Cardiac muscle cell (in vitro differentiated cells and primary cell): ENCODE data around the gene TPM1. TPM values are rescaled to one million over a fixed set of nuclear protein-coding genes. Genes with fewer than 3 reads are reported as not detected.
A peak's percentile ranks its signal among the peaks of the same experiment; 100 is the strongest.

ENCODE experiments used
- DNase-seq, 2 donors: peaks; one replicate each; pipeline versions ENCODE4 v3.0.0 to v3.0.0-alpha.2; 2010 to 2017; ENCODE audit warnings: low read depth in 1 of 2, low spot score in 1 of 2
- H3K27ac ChIP-seq: fragments of 200-600 bp; sonication (generic); 2 replicates; pipeline ENCODE4 v1.5.1; 2016
- H3K27me3 ChIP-seq: fragments of 200-600 bp; sonication (generic); 2 replicates; pipeline ENCODE4 v1.6.0; 2016; ENCODE audit warnings: control low read depth
- H3K36me3 ChIP-seq: fragments of 200-600 bp; sonication (generic); 2 replicates; pipeline ENCODE4 v1.5.1; 2016; ENCODE audit warnings: control low read depth
- H3K4me1 ChIP-seq: fragments of 200-600 bp; sonication (generic); 2 replicates; pipeline ENCODE4 v1.8.1; 2017; ENCODE audit warnings: low read depth, mild to moderate bottlenecking, mixed run types
- H3K4me3 ChIP-seq: fragments of 200-600 bp; sonication (generic); 2 replicates; pipeline ENCODE4 v1.5.1; 2016; ENCODE audit warnings: mild to moderate bottlenecking
- H3K9me3 ChIP-seq: fragments of 200-600 bp; sonication (generic); 2 replicates; pipeline ENCODE4 v1.5.1; 2017; ENCODE audit warnings: low read depth, mild to moderate bottlenecking, control low read depth
- polyA plus RNA-seq: library from polyadenylated mRNA; unstranded; fragments of >200 nt; fragmentation: Nextera tagmentation; extraction: Ambion mirVana; gene quantifications from 2 replicates; pipeline ENCODE4 v1.2.1, GENCODE V29; 2016
- total RNA-seq: library from RNA; depleted of rRNA; stranded (reverse); fragments of >200 nt; gene quantifications from 2 replicates; pipeline ENCODE4 v1.2.3, GENCODE V29; 2016
- TF ChIP-seq, protein P1 (sequence below): IDR thresholded peaks from 2 replicates; pipeline ENCODE4 v1.5.1; 2012; ENCODE audit warnings: low read depth, mild to moderate bottlenecking, low read length

Gene TPM1
- total and polyA plus RNA-seq, 2 experiments from 2014 or later: 6,553 to 10,138 TPM

DNA sequence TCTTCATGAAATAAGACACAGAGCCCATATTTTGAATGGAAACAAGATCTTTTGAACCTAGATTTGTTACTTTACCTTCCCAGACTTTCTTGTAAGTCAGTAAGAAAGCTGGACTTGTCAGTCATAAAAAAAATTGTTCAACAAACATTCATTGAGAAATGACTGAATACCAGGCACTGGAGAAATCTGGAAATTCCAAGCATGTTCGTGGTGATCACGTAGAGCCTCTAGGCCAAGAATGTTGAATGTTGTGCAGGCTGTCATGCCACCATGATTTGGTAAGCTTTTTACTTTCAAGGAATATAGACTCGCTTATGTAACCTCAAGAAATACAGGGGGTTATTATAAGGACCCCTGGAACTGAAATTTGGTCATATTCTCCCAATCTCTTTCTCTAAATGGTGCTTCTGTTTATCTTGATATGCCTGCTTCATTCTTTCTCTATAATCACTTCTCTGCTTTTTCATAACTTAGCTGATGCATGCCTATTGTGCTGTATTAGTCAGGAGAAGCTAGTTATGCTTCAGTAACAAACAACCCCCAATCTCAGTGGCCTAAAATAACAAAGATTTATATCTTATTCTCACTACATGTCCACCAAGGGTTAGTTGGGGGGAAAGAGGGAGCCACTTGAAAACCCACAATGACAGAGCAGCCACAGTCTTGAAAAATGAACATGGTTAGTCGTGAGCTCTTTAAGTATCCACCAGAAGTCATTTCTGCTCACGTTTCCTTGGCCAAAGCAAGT, 3.4 kb upstream of the TPM1 start:
- Histone ChIP-seq H3K9me3 (no peaks in the 10 kb centered on the region), H3K27ac (no peak overlapping the region)
- DNase-seq: peak in 1 of 2 donors; percentile 80

DNA sequence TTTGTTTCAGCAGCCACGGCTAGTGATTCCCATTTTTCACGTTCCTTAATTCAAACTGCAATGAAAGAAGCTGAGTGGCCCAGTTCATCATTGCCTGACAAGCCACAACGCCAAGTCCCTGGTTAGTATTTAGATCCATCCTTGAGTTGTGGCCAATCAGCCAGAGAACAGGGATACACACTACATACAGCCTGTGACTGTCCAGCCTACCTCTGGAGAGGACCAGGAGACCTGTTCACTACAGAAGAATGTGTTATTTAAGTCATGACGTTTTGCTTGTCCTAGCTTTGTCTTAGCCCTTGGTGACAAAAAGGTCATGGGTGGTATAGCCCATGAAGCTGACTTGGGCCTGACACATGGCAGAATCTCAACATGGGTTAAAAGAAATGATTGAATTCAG, 2.7 kb upstream of the TPM1 start:
- DNase-seq: no peak
- no peaks in the 10 kb centered on the region for H3K27me3 ChIP-seq
- H3K27ac ChIP-seq: peak overlapping the region; percentile 100
- no peaks in the 10 kb centered on the region for H3K9me3 ChIP-seq
- TF ChIP-seq, protein P1, sequence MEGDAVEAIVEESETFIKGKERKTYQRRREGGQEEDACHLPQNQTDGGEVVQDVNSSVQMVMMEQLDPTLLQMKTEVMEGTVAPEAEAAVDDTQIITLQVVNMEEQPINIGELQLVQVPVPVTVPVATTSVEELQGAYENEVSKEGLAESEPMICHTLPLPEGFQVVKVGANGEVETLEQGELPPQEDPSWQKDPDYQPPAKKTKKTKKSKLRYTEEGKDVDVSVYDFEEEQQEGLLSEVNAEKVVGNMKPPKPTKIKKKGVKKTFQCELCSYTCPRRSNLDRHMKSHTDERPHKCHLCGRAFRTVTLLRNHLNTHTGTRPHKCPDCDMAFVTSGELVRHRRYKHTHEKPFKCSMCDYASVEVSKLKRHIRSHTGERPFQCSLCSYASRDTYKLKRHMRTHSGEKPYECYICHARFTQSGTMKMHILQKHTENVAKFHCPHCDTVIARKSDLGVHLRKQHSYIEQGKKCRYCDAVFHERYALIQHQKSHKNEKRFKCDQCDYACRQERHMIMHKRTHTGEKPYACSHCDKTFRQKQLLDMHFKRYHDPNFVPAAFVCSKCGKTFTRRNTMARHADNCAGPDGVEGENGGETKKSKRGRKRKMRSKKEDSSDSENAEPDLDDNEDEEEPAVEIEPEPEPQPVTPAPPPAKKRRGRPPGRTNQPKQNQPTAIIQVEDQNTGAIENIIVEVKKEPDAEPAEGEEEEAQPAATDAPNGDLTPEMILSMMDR: no peak
- H3K4me1 ChIP-seq: peaks cover 24% of the 10 kb centered on the region
- peaks cover 17% of the 10 kb centered on the region for H3K36me3 ChIP-seq
- H3K4me3 ChIP-seq: no peak overlapping the region

More for the DNA sequence above, 3.4 kb upstream of the TPM1 start:
- no peak overlapping the region for H3K4me3 ChIP-seq
- no peaks in the 10 kb centered on the region for H3K27me3 ChIP-seq
- peaks cover 11% of the 10 kb centered on the region for H3K36me3 ChIP-seq
- peaks cover 30% of the 10 kb centered on the region for H3K4me1 ChIP-seq
- TF ChIP-seq, protein P1: no peak

DNA sequence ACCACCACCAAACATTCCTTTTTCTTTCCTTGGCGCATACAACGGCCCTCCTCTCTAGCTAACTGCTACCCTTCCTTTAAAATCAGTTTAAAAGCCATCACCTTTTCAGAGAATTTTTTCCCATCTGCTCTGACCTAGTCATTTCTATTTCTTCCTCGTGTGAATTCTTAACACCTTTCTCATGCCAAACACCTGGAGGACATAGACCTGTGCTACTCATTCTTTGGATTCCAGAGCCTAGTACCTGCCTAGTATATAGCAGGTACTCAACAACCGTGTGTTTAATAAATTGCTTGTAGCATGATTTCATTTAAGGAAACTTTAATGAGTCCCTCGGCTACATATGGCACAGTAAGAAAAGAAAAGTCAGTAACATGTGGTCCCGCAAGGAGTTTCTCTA, 2.0 kb upstream of the TPM1 start:
- Histone ChIP-seq H3K27ac (peak overlapping the region; percentile 100), H3K9me3 (no peaks in the 10 kb centered on the region), H3K36me3 (peaks cover 24% of the 10 kb centered on the region), H3K4me3 (no peak overlapping the region), H3K27me3 (no peaks in the 10 kb centered on the region), H3K4me1 (peaks cover 21% of the 10 kb centered on the region)
- DNase-seq: no peak
- TF ChIP-seq, protein P1: no peak

DNA sequence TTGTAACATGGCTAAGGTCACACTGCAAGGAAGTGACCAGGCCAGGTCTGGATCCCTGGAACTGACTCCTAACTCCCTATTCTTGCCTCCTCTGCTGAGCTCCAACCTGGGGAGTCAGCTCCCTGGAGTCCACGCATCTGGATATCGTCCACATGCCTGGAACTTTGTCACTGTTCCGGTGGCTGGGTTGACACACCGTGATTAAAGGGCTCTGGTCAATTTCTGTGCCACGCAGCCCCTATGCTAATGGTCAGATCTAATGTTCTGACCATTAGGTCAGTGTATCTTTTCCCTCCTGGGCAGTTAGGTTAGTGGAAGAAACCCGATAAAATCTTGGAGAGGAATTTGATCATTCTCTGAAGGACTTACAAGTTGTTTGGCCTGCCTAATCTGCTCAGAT, 1.6 kb upstream of the TPM1 start:
- peak overlapping the region; percentile 96 for H3K4me3 ChIP-seq
- peak overlapping the region; percentile 100 for H3K27ac ChIP-seq
- H3K9me3 ChIP-seq: no peaks in the 10 kb centered on the region
- peaks cover 21% of the 10 kb centered on the region for H3K4me1 ChIP-seq
- DNase-seq: peak in 1 of 2 donors; percentile 86
- no peaks in the 10 kb centered on the region for H3K27me3 ChIP-seq
- peaks cover 28% of the 10 kb centered on the region for H3K36me3 ChIP-seq
- TF ChIP-seq, protein P1: no peak

DNA sequence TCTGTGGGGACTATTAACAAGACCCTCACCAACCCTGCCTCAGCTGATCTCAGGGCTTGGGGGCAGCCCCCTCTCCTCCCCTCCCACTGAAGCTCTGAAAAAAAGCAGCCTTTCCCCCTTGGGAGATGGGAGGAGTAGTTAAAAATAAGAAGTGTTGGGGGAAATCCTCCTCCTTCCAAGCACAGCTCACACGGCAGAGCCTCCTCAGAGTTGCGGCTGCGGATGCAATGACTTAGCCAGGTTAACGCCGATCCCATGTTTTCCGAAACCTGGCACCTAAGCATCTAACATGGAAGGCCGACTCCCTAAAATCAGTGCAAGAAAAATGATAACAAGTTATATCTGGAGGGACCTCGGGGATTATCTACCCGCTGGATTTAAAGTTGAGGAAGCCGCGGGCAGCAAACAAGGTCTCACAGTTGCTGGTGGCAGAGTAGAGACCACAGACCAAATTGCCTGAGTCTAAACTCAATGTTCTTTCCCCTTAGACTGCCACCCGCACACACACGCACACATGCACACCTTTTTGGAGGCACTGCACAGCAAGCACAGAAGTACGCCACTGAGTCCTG, 1.1 kb upstream of the TPM1 start:
- Histone ChIP-seq H3K27ac (peak overlapping the region; percentile 100), H3K9me3 (no peaks in the 10 kb centered on the region), H3K36me3 (peaks cover 34% of the 10 kb centered on the region), H3K4me3 (peak overlapping the region; percentile 96), H3K4me1 (peaks cover 23% of the 10 kb centered on the region), H3K27me3 (no peaks in the 10 kb centered on the region)
- DNase-seq: peak in 1 of 2 donors; percentile 43
- TF ChIP-seq, protein P1: no peak
